A673 (cell line): ENCODE results near the gene TTC38. TPM values are rescaled to one million over a fixed set of nuclear protein-coding genes. Genes with fewer than 3 reads are reported as not detected.

Experiments used
- BruUV-seq: library from RNA; stranded (reverse); fragments of 400-500 nt; replicated peaks from 2 replicates; lab custom pipeline; 2021; lab: Mats Ljungman, UMichigan
- CTCF ChIA-PET: fragments of 300-600 bp; sonication (Branson Sonifier 250); formaldehyde crosslinking; loops from one replicate; lab custom pipeline; 2022; ENCODE audit warnings: antibody characterized with exemption; lab: Charles Lee
- POLR2A ChIA-PET: fragments of 300-600 bp; sonication (Branson Sonifier 250); formaldehyde crosslinking; loops from one replicate; lab custom pipeline; 2022; ENCODE audit warnings: antibody characterized with exemption; ENCODE audit not compliant: low non-redundant PET; lab: Charles Lee
- DNase-seq: peaks from one replicate; pipeline ENCODE4 v3.0.0-alpha.2; 2015; ENCODE audit warnings: low spot score
- H3K27ac ChIP-seq: fragments of 200-600 bp; sonication (generic); 2 replicates; pipeline ENCODE4 v1.5.1; 2016; ENCODE audit warnings: mixed run types, low read depth, mild to moderate bottlenecking, mixed read lengths, antibody characterized with exemption, low read length; ENCODE audit not compliant: poor library complexity, severe bottlenecking
- H3K27me3 ChIP-seq: fragments of 200-600 bp; sonication (generic); replicated peaks from 2 replicates; pipeline ENCODE4 v1.6.1; 2017; ENCODE audit warnings: mixed run types, low read depth, mild to moderate bottlenecking, mixed read lengths, antibody characterized with exemption, low read length; ENCODE audit not compliant: insufficient read depth, poor library complexity
- H3K36me3 ChIP-seq: fragments of 200-600 bp; sonication (generic); 2 replicates; pipeline ENCODE4 v1.6.1; 2016; ENCODE audit warnings: mixed run types, mild to moderate bottlenecking, mixed read lengths, antibody characterized with exemption, low read length; ENCODE audit not compliant: insufficient read depth, poor library complexity, severe bottlenecking
- H3K4me1 ChIP-seq: fragments of 200-600 bp; sonication (generic); 2 replicates; pipeline ENCODE4 v1.6.1; 2017; ENCODE audit warnings: mixed run types, mild to moderate bottlenecking, mixed read lengths, antibody characterized with exemption, low read length; ENCODE audit not compliant: insufficient read depth, poor library complexity, severe bottlenecking
- H3K4me3 ChIP-seq: fragments of 200-600 bp; sonication (generic); 2 replicates; pipeline ENCODE4 v1.5.1; 2016; ENCODE audit warnings: low read depth, mixed run types, mild to moderate bottlenecking, mixed read lengths, low read length; ENCODE audit not compliant: poor library complexity, severe bottlenecking
- H3K9me3 ChIP-seq: fragments of 200-600 bp; sonication (generic); 2 replicates; pipeline ENCODE4 v1.6.1; 2016; ENCODE audit warnings: mixed run types, low read depth, mild to moderate bottlenecking, mixed read lengths, antibody characterized with exemption, low read length; ENCODE audit not compliant: poor library complexity, severe bottlenecking
- CTCF ChIP-seq: fragments of 300-800, 200-600 bp; sonication (generic); conservative IDR thresholded peaks from 2 replicates; pipeline ENCODE4 v1.5.1; 2017; ENCODE audit warnings: low read depth, mild to moderate bottlenecking, antibody characterized with exemption, low read length, moderate library complexity, mixed read lengths
- EZH2 ChIP-seq: fragments of 200-600 bp; sonication (generic); IDR thresholded peaks from 2 replicates; pipeline ENCODE4 v1.6.1; 2017; ENCODE audit warnings: borderline replicate concordance, low read depth, mild to moderate bottlenecking, mixed read lengths, antibody characterized with exemption, low read length; ENCODE audit not compliant: poor library complexity, severe bottlenecking
- intact Hi-C: fragments of 100-400 bp; cut with micrococcal nuclease; formaldehyde crosslinking; loops from one replicate; pipeline ENCODE4 v1.10.0; 2022; ENCODE audit not compliant: unreplicated experiment
- total RNA-seq: library from RNA; stranded (reverse); gene quantifications from 2 replicates; pipeline ENCODE4 v1.2.3, GENCODE V29; 2021

The TTC38 gene
- total RNA-seq, 1 experiment from 2014 or later = 11.4 TPM

DNA sequence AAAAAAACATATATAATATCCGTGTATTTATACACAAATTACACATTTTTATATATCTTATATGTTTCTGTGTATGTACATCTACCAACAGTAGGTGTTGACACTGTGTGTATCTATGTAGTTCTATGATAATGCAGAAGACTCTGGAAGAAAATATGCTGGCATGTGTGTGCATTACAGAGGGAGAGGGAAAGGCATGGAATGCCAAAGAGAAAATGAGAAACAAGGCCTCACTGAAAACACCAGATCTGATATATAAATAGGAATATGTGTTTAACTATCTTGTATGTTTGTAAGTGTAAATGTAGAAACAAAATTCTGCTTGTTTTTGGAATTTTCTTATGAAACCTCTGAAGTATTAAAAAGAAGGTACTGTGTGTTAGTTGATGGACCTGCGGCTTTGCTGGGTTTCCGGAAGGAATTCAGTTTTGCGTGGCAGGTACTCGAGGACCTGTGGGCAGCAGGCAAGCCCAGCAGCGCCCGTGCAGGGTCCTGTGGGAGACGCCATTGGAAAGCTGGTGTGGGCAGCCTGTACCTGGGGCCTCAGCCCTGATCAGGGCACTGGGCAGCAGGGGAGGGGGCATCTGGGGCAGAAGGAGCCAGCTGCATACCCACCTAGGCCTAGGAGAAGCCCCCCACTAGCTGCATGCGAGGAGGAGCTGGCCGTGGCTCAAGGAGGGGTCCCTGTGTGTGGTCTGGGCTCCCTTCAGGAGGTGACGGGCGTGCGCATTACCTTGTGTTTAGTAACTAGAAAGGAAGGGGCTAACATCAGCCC, 60.1 kb downstream of the TTC38 start:
- no peak overlapping the region for H3K4me3 ChIP-seq
- CTCF ChIA-PET = no interaction called here
- H3K4me1 ChIP-seq = no peaks in the 10 kb centered on the region
- TF ChIP-seq EZH2 (no peak), CTCF (no peak)
- DNase-seq = no peak
- no TSS peak for BruUV-seq
- POLR2A ChIA-PET = no interaction called here
- intact Hi-C loops = no loop called here
- H3K27me3 ChIP-seq = no peaks in the 10 kb centered on the region
- no peaks in the 10 kb centered on the region for H3K9me3 ChIP-seq
- peaks cover 96% of the 10 kb centered on the region for H3K36me3 ChIP-seq
- H3K27ac ChIP-seq = no peak overlapping the region

DNA sequence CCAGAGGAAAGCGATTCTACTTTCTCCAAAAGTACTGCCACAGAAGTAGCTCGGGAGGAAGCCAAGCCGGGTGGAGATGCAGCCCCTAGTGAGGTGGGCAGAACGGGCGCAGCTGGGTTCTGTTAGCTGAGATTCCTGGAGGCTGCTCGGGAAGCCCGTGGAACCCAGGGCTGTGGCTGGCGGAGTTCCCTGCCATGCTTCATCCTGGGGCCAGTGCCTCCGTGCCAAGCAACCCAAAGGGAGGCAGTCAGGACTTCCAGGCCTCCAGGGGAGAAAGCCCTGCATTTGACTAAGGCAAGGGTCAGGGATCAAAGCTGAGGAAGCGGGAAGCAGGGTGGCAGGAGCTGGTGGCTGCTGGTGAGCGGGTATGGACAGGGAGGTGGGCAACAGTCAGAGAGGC, 61.0 kb downstream of the TTC38 start:
- H3K36me3 ChIP-seq = peaks cover 96% of the 10 kb centered on the region
- no peaks in the 10 kb centered on the region for H3K9me3 ChIP-seq
- TF ChIP-seq CTCF = no peak
- no peak for TF ChIP-seq EZH2
- BruUV-seq = no TSS peak
- DNase-seq = no peak
- CTCF ChIA-PET = no interaction called here
- intact Hi-C loops = no loop called here
- H3K27me3 ChIP-seq = no peaks in the 10 kb centered on the region
- H3K27ac ChIP-seq = no peak overlapping the region
- no peak overlapping the region for H3K4me3 ChIP-seq
- POLR2A ChIA-PET = no interaction called here
- H3K4me1 ChIP-seq = no peaks in the 10 kb centered on the region

GRCh38 chr22:46329616-46330015, 61.8 kb downstream of the TTC38 start:
- Histone ChIP-seq H3K36me3 (peaks cover 88% of the 10 kb centered on the region), H3K27ac (no peak overlapping the region), H3K4me1 (no peaks in the 10 kb centered on the region), H3K9me3 (no peaks in the 10 kb centered on the region), H3K27me3 (no peaks in the 10 kb centered on the region), H3K4me3 (no peak overlapping the region)
- ChIA-PET CTCF (no interaction called here), POLR2A (no interaction called here)
- no TSS peak for BruUV-seq
- no peak for DNase-seq
- TF ChIP-seq CTCF (no peak), EZH2 (no peak)
- intact Hi-C loops = no loop called here
